ENCODE data around the gene SORL1.

Gene SORL1

DNA sequence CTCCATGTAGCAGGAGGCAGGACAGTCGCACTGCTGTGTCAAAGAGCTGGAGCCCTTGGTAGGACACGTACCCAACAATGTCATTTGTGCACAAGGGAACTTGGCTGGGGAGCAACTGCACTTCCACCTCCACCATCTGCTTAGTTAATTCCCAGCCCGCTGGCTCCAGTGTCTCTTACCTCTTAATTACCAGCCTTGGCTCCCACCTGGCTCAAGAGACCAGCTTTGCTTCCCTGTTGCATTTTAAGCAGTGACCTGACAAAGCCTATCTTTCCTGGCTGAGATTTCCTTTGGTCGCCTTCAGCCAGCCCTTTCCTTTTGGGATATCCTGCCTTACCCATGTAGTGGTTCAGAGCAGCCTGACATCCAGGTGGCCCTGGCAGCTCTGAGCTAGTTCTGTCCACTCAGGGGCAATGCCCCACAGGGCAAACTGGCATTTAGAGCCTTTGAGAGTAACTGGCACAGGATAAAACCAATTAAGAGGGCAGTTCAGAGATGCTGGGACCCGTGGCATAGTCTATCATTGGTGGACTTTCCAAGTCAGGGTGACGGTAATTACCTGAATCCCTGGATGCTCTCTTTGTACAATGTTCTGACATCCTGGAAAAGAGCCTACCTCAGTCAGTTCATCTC lies 213.2 kb downstream of the SORL1 start:
- DNase-seq: no peak

DNA sequence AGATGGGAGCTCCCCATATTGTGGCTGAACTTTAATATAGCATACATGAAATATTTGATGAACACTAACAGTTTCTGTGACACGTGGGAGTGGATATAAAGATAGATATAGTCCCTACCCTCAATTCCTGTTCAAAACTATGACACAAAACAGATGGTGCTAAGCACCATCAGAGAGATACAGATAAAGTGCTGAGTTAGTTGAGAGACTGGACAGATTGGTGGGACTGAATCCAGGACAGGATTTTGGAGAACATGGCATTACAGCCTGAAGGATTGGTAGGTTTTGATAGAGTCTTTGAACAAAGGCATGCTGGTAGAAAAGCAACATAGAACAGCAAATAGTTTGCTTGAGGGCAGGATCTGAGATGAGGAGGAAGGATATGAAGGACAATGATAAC lies 215.7 kb downstream of the SORL1 start:
- DNase-seq: no peak

DNA sequence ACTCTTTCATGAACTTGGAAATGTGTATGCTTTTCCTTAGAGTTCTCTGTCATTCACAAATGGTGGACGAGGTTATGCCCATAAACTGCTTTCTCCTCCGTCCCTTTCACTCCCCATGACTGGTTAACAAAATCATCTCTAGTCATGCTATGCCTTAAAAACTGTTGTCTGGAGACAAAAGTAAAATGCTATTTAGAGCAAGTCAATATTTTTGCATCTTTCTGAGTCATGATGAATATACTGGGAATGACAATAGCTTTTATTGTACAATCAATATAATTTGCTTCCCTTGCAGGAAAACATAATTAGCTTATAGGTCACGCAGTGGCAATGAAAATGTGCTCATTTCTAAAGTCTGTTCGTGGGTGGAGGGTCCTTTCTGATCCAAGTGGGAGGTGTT lies 217.3 kb downstream of the SORL1 start:
- no peak for DNase-seq

DNA sequence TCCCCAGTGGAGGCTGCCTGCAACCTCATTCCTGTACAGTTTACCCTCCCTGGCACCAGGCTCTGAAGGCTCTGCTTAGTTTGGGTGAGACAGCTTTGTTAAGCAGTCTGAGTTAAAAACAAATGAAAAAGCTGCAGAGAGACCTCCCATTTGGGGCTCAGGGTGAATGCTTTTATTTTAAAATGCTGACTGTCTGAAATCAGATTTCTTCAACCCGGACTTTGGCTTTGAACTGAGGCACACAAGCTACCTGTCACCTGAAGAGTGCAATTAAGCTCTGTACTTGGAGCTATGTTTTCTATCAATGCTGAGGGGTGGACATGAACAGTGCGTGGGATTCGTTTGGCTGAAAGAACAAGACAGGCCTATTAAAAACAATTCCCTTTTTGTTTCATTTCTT lies 218.2 kb downstream of the SORL1 start:
- no peak for DNase-seq

DNA sequence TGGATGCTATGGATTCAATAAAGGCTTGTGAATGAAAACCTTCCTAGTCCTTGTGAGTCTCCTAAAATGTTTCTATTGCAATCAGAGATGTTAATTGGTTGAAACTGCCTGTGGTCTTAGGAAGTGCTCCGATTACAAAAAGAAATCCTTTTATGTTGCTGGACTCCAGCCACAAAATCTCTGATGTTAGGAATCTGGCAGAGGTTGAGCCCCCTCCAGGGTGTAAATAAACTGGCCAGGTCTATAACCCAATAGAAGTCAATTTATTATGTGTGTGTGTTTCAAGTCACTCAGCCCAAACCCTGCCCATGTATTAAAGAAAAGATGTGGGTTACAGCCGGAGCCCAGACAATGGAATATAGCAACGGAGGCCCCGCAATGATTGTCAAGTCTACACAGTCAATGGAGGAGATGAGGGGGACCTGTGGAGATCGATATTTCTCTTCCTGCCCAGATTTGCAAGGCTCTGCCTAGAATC lies 218.7 kb downstream of the SORL1 start:
- no peak for DNase-seq

DNA sequence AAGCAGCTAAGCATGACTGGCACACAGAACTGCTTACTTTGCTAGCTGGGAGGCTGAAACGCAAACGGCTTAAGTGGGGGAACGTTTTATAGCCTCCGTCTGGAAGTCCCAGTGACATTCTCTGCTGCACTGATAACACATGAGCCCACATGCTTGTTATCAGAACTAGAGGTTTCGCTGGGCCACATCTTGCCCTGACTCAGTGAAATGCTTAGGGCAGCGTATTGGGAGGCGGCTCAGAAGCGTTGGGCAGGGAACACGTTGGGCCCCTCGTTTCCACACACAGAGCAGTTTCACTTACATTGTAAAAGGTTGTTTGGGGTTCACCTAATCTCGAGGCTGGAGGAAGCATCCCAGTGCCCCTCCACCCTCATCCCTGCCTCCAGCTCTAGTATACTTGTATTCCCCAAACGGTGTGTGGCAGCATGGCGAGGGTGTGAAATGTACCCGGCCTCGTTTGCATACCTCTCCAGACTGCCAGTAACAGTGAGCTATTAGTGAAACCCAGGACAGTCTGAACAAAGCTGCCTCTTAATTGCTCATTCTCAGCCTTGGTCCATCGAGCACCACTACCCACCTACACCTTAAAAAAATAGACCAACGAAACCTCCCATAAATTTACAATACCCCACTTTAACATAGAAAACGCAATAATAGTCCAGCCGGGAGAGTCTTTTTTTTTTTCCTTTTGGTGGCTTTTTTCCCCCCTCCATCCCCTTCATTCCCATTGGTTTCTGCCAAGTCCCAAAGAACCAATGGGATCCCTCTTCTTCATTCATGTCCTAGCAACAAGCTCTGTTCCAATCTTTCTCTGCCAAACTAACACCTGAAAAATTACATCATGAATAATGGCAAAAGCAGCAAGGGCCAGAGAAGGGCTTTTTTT lies 219.4 kb downstream of the SORL1 start:
- no peak for DNase-seq

DNA sequence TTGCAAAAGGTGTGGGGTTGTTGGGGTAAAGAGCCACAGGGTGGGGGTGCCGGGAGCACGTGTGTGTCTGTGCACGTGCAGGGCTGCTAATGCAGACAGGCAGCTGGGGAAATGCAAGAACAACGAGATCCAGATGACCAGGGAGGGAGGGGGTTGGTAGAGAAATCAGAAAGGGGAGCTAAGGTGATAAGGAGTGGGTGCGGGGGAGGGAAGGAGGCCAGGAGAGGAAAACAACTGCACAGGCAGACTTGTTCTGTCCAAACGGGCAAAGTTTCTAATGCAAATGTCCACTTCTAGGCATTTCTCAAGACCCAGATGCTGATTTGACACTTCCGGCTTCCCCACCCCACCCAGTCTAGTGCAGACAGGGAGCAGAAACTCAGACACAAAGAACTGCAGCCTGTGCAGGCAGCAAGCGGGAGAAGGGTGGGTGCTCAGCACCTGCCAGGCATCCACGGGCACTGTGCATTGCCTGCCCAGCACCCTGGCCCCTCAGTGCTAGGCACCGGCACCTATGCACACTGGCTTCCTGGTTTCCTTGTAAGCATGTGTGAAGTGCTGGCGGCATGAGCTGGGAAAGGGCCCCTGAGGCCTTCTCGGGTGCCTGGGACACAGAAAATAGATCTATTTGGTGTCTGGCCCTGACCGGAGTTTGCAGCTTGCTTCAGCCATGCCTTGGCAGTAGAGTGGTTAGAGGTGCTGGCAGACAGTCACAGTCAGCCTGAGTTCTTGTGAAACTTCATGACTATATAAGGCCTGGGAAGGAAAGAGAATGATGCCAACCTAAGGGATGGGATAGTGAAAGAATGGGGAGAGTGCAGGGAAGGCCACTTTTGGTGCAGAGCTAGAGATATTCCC lies 220.7 kb downstream of the SORL1 start:
- no peak for DNase-seq

DNA sequence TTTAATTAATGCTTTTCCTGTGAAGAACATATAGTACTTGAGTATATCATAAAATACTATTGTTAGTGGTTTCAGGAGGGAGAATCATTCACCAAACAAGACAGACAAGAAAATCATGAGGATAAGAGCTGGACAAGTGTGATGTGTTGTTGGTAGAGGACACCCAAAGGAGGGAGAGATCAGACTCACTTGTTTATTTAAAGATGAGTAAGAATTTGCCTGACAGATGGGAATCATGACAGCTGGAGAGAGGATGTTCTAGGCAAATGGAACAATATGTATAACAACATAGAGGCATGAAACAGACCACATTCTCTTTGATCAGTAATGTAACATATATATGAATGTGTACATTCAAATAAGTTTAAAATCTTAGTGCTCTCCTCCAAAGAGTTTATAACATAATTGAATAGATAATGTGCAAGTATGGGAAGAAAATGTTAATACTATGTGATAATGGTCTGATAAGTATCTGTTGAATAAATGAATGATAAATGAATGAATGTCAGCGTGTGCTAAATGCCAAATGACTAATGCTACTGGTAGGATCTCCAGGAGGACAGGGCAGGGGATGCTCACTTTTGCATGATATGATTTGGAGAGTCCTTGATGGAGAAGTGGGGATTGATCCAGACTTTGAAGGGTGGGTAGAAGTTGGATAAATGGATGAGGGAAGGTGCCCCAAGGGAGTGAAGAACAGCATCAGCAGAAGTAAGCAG lies 229.6 kb downstream of the SORL1 start:
- DNase-seq: no peak

All from NK-92 treated with Interleukin-12 subunit alpha and Interleukin-12 subunit beta, amount 100 ng/mL, for 24 hours (cell line).